Measurements from ENCODE around the gene HOXA6.

Gene HOXA6

GRCh38 chr7:27107391-27108381, 39.9 kb downstream of the HOXA6 start:
- DNase-seq: no peak

- no peak for DNase-seq
Observed at GRCh38 chr7:27106901-27107240, 40.7 kb downstream of the HOXA6 start.

- DNase-seq: no peak
Observed at GRCh38 chr7:27106181-27106900, 41.2 kb downstream of the HOXA6 start.

- DNase-seq: no peak
Observed at GRCh38 chr7:27105301-27106031, 42.1 kb downstream of the HOXA6 start.

GRCh38 chr7:27104341-27105058, 43.1 kb downstream of the HOXA6 start:
- DNase-seq: no peak

- DNase-seq: no peak
Observed at GRCh38 chr7:27103489-27104226, 43.9 kb downstream of the HOXA6 start.

GRCh38 chr7:27102581-27103442, 44.8 kb downstream of the HOXA6 start, which contains the start of gene HOXA2:
Gene HOXA2, minus strand, starts transcription at chr7:27102683. Its CDS starts 183 bp downstream, at chr7:27102500.
- no peak for DNase-seq

- no peak for DNase-seq
Observed at GRCh38 chr7:27101957-27102580, 45.5 kb downstream of the HOXA6 start.

- no peak for DNase-seq
Observed at GRCh38 chr7:27101171-27101956, 46.2 kb downstream of the HOXA6 start.

- no peak for DNase-seq
Observed at GRCh38 chr7:27100694-27101170, 46.8 kb downstream of the HOXA6 start.

- no peak for DNase-seq
Observed at GRCh38 chr7:27099453-27100370, 47.9 kb downstream of the HOXA6 start.

- no peak for DNase-seq
Observed at GRCh38 chr7:27098578-27099451, 48.8 kb downstream of the HOXA6 start.

GRCh38 chr7:27097686-27098577, 49.6 kb downstream of the HOXA6 start:
- no peak for DNase-seq

GRCh38 chr7:27096768-27097514, 50.6 kb downstream of the HOXA6 start:
- no peak for DNase-seq

Data from NCI-H2029 treated with DMSO at 0.1 percent for 48 hours (cell line).